Endometrial microvascular endothelial cells (primary cell): ENCODE results near the gene DHX15. TPM values are rescaled to one million over a fixed set of nuclear protein-coding genes. Genes with fewer than 3 reads are reported as not detected.

Source experiments
- in situ Hi-C: cut with HindIII; loops from 2 replicates; pipeline ENCODE4 v1.10.0; 2017; ENCODE audit warnings: low sequenced_read_pairs, low pct_unique_long_range_greater_than_20kb; ENCODE audit errors: inconsistent ontology term
- total RNA-seq: library from RNA; depleted of rRNA; stranded (reverse); fragments of >200 nt; gene quantifications from one replicate; pipeline ENCODE4 v1.2.3, GENCODE V29; 2015; ENCODE audit errors: inconsistent ontology term

The DHX15 gene
- 155 TPM for total RNA-seq

DNA sequence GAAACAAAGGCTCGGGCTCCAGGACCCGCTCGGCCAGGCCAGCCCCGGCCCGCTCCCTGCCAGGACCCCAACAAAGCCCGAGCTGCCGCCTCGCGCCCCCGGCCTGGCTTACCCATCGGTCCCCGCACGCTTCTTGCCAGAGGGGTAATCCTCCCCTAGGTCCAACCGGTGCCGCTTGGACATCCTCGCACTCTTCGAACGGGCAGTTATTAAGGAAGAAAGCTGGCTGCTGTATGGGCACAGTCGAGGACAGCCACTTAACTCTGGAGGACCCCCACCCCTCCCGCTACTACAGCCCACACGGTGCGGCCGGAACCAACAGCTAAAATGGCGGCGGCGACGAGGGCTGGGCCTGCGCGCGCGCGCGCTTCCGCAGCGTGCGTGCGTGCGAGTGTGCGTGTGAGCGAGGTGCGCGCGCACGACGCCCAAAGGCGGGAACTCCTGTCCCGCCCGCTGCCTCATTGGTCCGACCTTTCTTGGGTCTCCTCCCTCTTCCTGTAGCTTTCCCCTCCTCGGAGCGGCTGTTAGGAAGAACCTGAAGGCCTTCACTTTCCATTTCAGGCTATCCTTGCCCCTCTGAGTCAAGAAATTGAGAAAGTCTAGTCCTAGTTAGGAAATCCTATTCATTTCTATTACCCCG lies at the start of gene DHX15:
Gene DHX15 (minus strand): TSS at position 344 of the 640 bp plus-strand sequence. CDS start 161 bp downstream, at position 183.
- in situ Hi-C loops = no loop called here

DNA sequence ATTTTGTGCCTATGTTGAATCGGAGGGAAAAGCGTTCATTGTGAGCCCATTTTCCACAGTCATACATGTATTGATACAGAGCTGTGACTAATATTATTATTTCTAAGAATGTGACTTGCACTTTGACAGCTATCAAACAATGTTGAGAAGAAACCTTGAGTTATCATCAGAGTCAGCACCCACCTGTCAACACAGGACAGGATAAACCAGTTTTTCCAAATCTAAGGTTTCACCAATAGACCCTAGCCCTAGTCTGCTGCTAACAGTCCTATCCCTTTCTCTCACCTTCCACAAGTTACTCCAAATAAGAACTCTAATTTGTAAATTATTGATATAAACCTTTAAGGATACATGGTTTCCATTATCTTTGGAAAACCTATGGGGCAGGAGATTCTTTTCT lies 47.7 kb upstream of the DHX15 start:
- in situ Hi-C loops = no loop called here

DNA sequence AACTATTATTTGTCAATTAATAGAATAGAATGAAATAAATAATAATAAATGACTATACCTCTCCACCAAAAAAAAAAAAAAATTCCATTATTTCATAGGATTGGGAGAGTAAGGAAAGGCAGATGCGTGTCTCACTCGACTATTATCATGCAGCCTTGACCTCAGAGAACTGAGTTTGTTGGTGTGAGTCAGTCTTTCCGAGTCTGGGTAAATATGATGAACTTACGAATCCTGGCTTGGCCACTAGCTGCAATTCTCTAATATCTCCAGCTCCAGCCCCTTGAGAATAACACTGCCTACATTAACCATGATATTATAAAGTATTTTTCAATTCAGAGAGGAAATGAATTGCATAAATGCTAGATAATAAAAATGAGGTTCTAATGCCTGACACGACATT lies 46.6 kb upstream of the DHX15 start:
- in situ Hi-C loops = no loop called here

DNA sequence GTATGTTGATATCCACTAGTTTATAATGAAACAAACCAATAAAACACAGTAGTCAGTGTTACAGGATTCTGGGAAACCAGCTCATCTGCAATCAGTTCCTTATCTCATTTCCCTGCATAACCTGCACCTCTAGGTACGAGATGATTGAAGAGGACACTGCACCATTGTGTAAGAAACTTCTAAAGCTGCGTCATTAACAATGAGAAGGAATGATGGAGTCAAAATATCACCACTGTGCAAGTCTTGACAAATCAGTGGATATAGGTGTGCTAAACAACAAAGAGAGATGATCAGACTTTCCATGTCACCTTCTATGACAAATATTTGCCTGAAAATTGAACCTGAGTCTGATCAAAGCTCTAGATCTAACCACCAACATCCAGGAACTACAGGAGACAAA lies 40.7 kb upstream of the DHX15 start:
- in situ Hi-C loops = no loop called here

DNA sequence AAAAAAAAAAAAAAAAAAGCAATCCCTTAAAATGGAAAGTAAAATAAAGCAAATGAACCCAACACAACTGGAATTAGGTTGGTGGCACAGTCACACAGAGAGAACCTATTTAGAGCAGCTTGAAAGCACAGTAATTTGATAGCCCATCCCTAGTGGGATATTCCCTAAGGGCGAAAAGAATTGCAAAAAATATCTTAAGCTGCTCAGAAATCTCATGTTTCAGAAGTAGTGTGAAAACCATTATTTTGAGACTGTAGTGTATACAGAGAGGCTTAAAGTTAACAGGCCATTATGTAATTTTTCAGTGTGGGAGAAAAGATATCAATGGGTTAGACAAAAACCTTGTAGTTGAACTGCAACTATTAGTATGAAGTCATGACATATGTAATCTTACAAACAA lies 40.0 kb upstream of the DHX15 start:
- in situ Hi-C loops = no loop called here

DNA sequence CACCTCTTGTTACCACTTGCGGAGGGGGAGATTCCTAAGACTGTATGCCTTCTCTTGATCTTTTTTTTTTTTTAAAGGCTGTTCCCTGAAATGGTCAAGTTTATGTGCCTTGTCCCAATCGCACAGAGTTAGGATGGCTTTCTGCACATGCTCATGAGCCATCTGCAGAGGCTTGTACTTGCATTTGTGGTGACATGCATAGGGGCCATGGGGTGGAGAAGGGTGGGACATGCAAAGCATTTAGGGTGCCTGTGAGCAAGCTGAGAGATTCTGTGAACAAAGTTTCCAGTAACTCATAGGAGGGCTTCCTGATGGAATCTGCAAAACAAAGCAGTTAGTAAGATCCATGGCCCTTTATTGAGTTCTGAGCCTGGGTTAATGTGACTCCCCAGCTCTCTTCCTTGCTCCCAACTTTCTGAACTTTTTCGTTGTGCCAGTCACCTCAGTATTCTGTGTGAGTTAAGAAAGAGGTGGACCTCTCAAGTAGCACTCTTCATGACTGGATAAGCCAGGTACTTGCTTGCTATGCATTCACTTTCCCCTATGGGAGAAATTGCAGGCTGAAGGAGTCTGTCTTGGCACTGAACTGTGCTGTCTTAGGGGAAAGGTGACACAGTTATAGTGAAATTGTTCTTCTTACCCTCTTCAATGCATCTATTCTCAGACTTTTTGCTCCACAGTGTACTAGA lies 37.9 kb upstream of the DHX15 start:
- in situ Hi-C loops = no loop called here

DNA sequence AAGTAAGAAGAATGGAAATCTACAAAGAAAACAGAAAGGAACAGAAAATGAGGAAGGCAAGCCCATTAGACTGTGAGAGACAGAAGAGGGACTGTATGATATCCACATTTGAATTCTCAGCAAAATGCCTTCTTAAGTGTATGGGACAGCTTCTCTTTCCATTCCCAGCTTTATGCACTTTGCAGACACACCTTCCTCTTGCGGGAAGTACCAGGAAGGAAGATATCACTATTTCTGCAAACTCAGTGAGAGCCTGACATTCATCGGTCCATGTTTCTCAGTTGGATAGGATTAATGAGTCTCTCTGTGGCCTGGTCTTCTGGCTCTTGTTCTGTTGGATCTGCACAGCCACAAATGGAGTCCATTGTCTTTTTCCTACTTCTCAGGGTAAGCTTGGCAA lies 31.6 kb upstream of the DHX15 start:
- in situ Hi-C loops = no loop called here

DNA sequence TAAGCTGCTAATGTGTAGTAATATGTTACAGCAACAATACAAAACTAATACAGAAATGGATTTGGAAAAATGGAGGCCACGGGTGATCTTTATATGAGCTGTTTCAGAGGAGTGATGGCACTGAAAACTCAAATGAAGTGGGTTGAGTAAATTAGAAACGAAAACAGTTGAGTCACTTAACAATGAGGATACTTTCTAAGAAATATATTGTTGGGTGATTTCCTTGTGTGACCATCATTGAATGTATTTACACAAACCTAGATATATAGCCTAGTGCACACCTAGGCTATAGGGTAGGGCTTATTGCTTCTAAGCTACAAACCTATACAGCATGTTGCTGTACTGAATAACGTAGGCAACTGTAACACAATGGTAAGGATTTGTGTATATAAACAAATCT lies 30.5 kb upstream of the DHX15 start:
- in situ Hi-C loops = no loop called here

DNA sequence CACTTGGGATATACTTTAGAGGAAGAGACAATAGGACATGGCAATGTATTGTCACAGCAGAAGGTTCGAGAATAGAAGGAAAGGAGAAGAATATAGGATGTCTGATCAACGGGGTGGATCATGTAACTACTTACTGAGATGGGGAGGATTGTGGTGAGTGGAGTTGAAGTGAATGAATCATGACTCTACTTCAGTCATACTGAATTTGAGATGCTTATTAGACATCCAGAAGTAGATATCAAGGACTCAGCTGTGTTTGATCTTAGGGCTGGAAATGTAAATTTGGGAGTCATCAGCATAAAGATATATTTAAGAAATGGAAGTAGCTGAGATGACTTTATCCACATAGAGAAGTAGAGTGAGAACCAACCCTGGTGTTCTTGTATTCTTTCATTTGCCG lies 29.1 kb upstream of the DHX15 start:
- in situ Hi-C loops = no loop called here

DNA sequence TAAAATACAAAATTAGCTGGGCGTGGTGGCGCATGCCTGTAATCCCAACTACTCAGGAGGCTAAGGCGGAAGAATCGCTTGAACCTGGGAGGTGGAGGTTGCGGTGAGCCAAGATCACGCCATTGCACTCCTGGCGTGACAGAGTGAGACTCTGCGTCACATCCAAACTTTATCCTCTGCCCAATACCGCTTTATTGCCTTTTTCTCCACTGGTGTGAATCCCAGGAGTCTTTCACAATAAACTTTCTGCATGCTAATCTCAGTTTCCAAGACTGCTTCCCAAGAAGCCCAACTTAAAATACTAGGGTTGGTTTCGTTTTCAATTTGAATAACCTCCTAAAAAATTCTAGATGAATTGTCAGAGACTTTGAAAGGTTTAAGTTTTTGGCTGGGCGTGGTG lies 27.2 kb upstream of the DHX15 start:
- in situ Hi-C loops = no loop called here

DNA sequence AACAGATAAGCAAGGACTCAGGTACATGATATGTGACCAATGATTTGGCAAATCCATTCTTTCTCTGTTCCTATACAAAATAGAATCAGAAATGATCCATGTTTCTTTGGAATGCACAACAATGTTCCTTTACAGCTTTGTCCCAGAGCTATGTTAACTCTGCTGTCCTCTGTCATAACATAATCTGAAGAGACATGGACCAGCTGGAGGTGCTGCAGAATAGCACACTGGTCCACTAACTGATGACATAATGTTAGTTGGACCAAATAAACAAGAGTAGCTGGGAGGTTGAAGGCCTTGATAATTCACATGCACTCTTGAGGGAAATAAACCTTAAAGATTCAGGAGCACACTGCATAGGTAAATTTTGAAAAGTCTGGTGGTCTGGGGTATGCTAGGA lies 23.0 kb upstream of the DHX15 start:
- in situ Hi-C loops = no loop called here

DNA sequence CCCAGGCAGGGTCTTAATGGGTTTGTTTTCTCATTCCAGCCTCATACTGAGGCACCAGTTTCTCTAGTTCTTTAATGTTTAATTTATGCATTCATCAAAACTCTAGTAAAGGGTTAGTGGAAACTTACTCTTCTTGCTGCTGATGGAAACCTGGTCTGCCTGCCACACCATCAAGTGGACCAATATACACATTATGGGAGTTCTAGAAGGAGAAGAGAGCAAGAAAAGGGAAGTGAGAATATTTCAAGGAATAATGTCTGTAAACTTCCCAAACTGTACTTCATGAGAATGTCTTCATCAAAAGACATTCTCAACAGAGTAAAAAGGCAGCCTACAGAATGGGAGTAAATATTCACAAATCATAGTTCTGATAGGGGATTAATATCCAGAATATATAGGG lies 20.9 kb upstream of the DHX15 start:
- in situ Hi-C loops = no loop called here

DNA sequence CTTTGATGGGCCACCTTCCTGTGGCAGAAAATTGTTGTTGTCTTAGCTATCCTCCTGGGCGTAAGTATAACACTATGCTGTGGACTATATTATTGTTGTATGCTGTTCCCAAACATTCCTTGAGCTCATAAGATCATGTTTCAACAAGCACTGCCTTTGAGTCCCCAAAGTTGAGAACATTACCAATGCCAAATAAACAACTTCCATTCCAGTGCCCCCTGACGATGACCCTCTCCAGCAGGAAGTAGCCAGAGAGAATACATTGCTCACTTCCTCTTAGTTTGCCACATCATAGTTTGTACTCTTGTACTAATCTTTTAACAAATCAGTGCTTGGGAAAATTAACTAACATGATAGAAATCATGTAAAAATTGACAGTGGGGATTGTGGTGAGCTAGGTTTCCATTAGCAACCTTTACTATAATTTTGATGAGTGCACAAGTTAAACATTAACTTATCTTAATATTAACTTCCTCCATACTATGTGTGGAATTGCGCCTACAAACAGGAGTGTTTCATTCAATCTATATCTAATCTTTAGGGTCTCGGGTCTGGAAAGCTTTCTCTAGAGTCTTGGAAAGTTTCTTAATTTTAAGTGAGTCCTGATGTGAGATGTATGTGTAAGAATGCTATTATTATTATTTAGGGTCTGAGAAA lies 20.3 kb upstream of the DHX15 start:
- in situ Hi-C loops = no loop called here

DNA sequence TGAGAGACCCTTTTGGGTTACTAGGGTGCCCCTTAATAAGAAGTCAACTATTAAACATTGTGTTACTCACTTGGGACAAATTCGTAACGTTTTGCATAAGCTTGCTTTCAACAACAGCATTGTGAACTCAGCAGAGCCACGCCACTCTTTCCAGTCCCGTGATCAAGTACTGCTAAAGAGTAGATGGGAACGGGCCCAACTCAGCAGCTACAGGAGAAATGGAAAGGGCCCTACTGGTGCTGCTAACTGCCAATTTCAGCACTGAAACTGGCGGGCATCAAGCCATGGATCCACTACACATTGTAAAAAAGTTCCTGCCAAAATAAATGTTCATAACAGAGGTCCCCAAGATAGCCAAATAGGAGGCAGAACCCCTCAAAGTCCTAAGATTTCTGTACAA lies 19.0 kb upstream of the DHX15 start:
- in situ Hi-C loops = no loop called here

DNA sequence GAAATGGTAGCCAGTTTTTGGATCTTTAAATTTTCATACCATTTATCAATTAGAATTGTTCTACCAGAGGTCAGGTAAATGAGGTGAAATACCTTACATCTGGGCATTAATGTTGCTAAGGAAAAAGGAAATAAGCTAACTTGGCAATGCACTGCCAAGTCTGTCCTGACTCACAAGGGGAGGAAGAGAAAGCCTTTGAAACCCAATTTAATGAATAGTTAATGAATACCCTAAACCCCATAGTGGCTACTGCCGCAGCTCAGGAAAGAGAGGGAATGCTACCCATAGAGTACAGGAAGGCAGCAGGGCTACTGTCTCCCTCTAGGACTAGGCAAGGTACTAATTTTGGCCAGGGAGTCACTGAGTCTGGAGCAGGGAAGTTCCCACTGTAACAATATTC lies 16.8 kb upstream of the DHX15 start:
- in situ Hi-C loops = no loop called here

DNA sequence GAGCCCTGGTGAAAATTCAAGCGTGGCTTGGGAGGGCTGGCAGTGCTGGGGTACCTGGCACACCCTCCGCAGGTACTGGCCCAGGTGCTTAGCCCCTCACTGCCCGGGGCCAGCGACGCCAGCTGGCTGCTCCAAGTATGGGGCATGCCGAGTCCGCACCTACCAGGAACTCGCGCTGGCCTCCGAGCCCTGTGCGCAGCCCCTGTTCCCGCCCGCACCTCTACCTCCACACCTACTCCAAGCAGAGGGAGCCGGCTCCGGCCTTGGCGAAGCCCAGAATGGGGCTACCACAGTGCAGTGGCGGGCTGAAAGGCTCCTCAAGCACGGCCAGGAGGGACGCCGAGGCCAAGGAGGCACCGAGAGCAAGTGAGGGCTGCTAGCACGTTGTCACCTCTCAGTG lies 14.9 kb upstream of the DHX15 start:
- in situ Hi-C loops = no loop called here

DNA sequence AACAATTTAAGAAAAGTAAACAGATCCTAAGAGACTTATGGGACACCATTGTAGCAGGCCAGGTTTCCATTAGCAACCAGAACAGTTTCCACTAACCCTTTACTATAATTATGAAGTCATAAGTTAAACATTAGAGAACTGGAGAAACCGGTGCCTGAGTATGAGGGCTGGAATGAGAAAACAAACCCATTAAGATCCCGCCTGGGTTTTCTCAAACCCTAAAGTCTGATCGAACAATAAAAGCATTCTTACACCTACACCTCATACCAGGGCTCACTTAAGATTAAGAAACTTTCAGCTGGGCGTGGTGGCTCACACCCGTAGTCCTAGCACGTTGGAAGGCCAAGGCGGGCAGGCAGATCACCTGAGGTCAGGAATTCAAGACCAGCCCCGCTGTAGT lies 13.7 kb upstream of the DHX15 start:
- in situ Hi-C loops = no loop called here

DNA sequence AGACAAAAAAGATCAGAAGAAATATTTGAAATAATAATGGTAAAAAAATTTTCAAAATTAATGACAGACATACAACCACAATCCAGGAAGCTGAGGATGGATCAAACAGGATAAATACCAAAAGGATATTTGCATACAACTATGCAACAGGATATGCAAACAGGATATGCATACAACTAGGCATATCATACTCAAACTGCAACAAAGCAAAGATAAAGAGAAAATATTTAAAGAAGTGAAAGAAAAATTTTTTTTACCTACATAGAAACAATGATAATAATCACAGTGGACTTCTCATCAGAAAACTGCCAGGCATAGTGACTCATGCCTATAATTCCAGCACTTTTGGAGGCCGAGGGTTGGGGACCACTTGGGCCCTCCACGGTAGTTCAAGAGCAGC lies 11.3 kb upstream of the DHX15 start:
- in situ Hi-C loops = no loop called here

DNA sequence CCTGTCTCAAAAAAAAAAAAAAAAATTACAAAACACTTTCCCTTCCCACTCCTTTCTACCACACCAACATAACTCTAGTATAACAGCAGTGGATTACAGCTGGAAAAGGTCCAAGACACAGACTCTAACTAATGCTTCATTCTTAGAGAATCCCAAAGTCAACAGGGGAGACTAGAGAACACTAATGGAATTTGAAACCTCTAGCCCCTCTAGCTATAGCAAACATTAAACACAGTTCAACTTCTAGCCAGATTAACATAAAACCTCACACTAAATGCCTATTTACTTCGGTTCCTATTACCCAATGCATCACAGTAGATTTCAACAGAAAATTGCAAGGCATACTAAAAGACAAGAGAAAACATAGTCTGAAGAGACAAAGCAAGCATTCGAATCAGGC lies 10.5 kb upstream of the DHX15 start:
- in situ Hi-C loops = no loop called here

DNA sequence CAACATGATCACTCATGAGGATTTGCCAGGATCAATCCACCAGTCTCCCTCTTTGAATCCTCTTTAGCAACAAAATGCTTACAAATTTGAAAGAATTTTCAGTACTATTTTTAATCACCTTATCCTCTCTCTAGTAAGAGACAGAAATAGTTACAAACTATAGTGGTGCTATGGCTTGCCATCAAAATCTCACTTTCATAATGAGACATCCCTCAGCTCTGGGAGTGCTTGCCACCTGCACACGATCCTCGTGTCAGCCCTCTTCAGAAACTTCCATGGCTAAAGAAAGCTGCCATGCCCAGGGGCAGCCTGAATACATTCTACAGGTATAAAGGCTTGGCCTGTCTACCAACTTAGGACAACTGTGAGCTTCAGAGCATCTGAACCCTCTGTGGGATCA lies 5.1 kb upstream of the DHX15 start:
- in situ Hi-C loops = no loop called here
